Cerebellar cortex (tissue), 1 donor: ENCODE results near the gene DNMT3L.
"Not testable (repeated sequence)": the region's sequence is repeated elsewhere in the genome, so short reads cannot be mapped to it uniquely, and the experiment has no call there.

Source experiments
- DNase-seq: peaks from one replicate; pipeline ENCODE4 v3.0.0-alpha.2; 2015; ENCODE audit warnings: low spot score

Gene DNMT3L

GRCh38 chr21:44247904-44248303 lies 13.8 kb downstream of the DNMT3L start:
- DNase-seq = not testable (repeated sequence)

DNA sequence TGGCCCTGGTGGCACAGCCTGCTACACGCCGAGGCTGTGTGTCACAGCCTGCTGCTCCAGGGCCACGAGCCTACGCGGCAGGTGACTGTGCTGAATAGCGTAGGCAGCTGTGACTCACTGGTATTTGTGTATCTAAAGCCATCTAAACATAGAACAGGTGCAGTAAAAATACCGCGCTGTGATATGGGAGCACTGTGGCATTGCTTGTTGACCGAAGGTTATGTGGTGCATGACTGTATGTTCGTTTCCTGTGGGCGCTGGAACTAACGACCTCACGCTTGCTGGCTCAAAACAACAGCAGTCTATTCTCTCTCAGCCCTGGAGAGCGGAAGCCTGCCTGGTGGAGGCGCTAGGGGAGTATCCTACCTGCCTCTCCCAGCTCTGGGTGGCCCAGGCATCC lies 17.7 kb downstream of the DNMT3L start:
- not testable (repeated sequence) for DNase-seq

DNA sequence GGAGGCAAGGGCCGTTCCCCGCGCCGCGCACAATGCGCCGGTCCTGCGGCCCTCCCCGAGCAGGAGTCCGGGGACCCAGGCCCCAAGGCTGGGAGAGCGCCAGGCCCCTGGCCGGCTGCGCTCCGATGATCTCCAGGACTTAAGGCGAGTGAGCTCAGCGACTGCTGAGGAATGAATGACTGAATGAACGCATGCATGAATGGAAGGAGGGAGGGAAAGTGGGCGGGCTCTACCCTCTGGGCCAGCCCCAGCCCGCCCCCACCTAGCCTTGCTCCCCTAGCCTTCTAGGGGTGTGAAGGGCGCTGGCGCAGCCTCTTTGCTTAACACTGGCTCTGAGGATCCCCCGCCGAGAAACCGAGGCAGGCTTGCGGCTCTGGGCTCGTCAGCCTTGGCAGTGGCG lies 20.4 kb downstream of the DNMT3L start:
- DNase-seq = not testable (repeated sequence)

GRCh38 chr21:44240842-44241241 lies 20.9 kb downstream of the DNMT3L start, which contains the start of gene ICOSLG:
Gene ICOSLG, minus strand, starts transcription at chr21:44240943. Its CDS starts 126 bp downstream, at chr21:44240817.
- not testable (repeated sequence) for DNase-seq

DNA sequence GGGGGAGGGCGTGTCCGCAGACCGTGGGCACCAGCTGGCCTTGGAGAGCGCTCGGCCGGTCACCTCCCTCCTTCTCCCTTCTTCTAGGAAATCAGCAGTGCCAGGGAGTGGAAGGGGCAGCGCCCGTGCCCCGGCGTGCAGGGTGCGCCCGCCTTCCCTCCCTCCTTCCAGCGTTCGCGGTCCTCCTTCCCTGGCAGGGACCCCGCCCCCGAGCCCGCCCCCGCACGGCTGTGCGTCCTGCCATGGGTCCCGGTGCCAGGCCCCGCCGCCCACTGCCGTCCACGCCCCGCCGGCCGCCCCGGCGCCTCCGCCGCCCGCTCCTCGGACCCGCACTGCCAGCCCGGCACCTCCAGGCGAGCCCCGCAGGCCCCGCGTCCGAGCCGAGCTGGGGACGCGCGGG lies 21.3 kb downstream of the DNMT3L start:
- not testable (repeated sequence) for DNase-seq

- not testable (repeated sequence) for DNase-seq
Observed at GRCh38 chr21:44229561-44229960, 32.1 kb downstream of the DNMT3L start.

- not testable (repeated sequence) for DNase-seq
Observed at GRCh38 chr21:44228109-44228508, 33.6 kb downstream of the DNMT3L start.

- not testable (repeated sequence) for DNase-seq
Observed at GRCh38 chr21:44227614-44228013, 34.1 kb downstream of the DNMT3L start.

DNA sequence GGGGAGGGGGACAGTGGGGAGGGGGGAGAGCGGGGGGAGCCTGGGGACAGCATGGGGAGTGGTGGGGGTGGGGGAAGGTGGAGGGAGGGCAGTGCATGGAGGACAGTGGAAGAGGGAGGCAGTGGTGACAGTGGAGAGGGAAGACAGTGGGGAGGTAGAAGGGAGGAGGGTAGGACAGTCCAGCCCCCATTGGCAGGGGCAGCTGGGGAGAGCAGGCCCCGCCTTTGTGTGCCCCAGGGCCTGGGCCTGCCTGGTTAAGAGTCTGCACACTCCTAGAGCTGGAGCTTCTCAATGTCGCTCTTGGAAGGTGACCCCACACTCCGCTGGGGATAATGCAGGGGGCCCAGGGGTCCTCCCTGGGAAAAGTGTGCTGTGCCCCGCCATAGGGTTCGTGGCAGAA lies 36.1 kb downstream of the DNMT3L start:
- DNase-seq = not testable (repeated sequence)

GRCh38 chr21:44223334-44223733 lies 38.4 kb downstream of the DNMT3L start:
- not testable (repeated sequence) for DNase-seq

GRCh38 chr21:44220674-44221073 lies 41.0 kb downstream of the DNMT3L start:
- not testable (repeated sequence) for DNase-seq

DNA sequence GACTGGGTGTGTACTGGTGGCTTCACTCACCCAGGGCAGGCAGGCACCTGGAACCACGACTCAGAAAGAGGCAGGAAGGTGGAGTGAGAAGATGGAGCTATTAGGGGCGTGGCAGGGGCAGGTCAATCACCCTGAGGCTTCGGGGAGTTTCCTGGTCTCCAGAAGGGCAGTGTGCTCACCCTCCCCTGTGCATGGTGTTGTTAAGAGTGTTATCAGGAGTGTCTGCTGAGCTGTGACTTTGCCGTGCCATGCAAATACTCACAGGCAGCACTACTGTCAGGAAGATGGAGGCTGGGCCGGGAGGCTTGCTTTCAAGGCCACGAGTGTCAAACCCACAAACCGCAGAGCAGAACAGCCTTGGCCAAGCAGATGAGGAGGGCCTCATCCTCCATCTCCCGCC lies 43.2 kb downstream of the DNMT3L start:
- not testable (repeated sequence) for DNase-seq

DNA sequence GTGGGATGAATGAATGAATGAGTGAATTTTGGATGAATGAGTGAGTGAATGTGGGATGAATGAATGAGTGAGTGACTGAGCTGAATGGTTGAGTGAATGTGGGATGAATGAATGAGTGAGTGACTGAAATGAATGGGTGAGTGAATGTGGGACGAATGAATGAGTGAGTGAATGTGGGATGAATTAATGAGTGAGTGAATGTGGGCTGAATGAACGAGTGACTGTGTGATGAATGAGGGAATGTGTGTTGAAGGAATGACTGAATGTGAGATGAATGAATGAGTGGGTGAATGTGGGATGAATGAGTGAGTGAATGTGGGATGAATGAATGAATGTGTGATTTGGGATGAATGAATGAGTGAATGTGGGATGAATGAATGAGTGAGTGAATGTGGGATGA lies 49.7 kb downstream of the DNMT3L start:
- DNase-seq = not testable (repeated sequence)

DNA sequence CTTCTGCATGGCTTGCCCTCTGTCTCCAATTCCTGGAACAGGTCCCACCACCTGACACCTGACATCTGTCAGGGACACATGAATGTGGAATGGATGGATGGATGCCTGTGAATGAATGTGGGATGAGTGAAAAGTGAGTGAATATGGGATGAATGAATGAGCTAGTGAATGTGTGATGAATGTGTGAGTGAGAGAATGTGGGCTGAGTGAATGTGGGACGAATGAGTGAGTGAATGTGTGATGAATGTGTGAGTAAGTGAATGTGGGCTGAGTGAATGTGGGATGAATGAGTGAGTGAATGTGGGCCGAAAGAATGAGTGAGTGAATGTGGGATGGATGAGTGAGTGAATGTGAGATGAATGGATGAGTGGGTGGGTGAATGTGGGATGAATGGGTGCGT lies 50.1 kb downstream of the DNMT3L start:
- not testable (repeated sequence) for DNase-seq

- not testable (repeated sequence) for DNase-seq
Observed at GRCh38 chr21:44207860-44208646, 53.6 kb downstream of the DNMT3L start.

DNA sequence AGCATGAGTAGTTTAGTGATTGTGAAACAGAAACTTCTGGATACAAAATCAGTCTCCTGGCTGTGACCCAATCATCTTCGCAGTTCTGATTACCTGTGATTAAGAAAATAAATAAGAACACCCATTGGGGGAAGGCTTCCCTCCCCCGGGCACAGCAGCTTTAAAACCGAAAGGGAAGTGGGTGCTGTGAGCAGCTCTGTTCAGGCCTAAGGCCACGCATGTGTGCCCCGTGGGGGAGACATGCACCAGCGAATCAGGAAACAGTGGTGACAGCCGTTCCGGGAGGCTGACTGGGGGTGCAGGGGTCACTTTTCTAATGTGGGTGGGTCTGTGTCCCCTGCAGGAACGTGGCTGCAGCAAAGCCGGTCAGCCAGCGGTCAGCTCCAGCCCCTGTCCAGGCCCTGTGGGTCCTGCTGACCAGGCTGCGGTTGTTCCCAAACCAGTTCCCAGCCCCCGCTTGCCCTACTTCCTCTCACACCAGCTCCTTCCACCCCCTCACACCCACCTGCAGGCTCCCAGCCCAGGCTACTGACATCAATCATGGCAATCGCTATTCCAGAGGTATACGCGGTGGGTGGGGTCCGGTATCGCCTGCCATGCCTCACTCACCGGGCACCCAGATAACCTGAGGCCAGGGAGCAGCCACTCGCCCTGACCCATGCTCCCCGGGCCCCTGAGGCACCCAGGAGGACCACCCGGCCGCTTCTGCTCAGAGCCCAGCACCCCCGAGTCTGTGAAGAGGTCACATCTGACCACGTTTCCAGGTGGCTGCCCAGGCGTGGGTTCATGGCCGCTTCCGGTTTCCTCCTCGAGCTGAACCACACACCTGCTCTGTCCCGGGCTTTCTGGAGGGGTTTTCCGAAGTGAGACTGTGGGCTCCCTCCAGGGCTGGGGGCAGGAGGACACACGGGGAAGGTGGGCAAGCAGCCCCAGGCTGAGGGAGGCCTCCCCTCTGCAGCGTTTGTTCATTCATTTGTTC lies 54.7 kb downstream of the DNMT3L start:
- DNase-seq = not testable (repeated sequence)

DNA sequence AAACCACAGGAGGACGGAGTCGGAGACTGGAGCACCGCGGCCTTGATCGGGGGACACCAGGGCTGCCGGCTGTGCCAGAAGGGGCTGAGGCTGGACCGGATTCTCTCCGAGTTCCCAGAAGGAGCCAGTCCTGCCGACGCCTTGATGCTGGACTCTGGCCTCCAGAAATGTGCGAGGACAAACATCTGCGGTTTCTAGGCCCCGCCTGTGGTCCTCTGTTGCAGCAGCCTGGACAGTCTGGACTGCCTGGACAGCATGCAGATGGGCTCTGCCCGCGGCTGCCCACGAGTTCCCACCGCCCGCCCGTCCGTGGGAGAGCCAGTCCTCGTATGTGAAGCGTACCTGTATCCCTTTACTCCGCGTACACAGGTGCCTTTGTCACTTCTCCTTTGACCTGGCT lies 55.5 kb downstream of the DNMT3L start:
- not testable (repeated sequence) for DNase-seq

DNA sequence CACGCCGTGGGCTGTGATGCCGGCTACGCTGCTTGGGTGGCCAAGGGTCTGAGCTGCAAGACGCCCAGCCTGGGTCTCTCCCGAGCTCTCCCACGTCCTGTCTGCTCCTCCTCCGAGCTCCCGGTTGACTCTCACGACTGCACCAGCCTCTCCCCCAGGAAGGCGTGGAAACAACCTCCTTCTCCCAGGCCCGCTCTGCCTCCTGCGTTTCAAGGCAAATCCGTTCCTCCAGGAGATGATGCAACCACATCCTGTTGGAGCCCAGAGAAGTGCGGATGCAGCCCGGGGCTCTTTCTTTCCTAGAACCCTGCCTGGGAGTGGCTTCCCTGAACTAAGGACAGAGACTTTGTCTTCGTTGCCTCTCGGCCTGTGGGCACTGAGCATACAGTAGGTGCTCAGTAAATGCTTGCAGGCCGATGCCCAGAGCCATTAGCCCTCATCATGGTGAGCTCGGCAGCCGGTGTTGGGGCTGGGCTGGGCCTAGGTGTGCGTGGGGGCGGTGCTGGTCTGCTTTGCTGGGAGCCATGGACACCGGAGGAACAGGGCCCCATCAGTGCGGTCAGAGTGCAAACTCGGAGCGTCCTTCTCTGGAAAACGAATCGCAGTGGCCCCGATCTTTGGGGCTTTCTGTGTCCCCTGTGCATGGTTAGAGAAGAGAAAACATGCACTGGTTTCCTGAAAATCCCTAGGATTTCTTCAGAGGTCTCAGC lies 59.0 kb downstream of the DNMT3L start:
- DNase-seq = not testable (repeated sequence)

- DNase-seq = not testable (repeated sequence)
Observed at GRCh38 chr21:44199997-44200396, 61.7 kb downstream of the DNMT3L start.

- no peak for DNase-seq
Observed at GRCh38 chr21:44199448-44199847, 62.2 kb downstream of the DNMT3L start.

- DNase-seq = not testable (repeated sequence)
Observed at GRCh38 chr21:44197156-44197516, 64.6 kb downstream of the DNMT3L start.
